HFFc6 (cell line): ENCODE results near the gene CDH24. TPM values are rescaled to one million over a fixed set of nuclear protein-coding genes. Genes with fewer than 3 reads are reported as not detected.
"Not testable (repeated sequence)": the region's sequence is repeated elsewhere in the genome, so short reads cannot be mapped to it uniquely, and the experiment has no call there.

Experiments used
- DNase-seq: peaks from one replicate; pipeline ENCODE4 v3.0.0-alpha.2; 2018
- H3K27ac Mint-ChIP-seq: 2 replicates; pipeline ENCODE4 v1.8.0; 2020; ENCODE audit warnings: mild to moderate bottlenecking, mixed read lengths
- H3K27me3 Mint-ChIP-seq: 2 replicates; pipeline ENCODE4 v1.8.0; 2021; ENCODE audit warnings: mild to moderate bottlenecking, moderate library complexity, mixed read lengths; ENCODE audit not compliant: insufficient read depth
- H3K36me3 Mint-ChIP-seq: 2 replicates; pipeline ENCODE4 v1.8.0; 2021; ENCODE audit warnings: low read depth, mixed read lengths
- H3K4me1 Mint-ChIP-seq: 2 replicates; pipeline ENCODE4 v1.8.0; 2020; ENCODE audit warnings: low read depth, mixed read lengths
- H3K4me3 Mint-ChIP-seq: 2 replicates; pipeline ENCODE4 v1.8.0; 2020; ENCODE audit warnings: mild to moderate bottlenecking, moderate library complexity, mixed read lengths
- H3K9me3 Mint-ChIP-seq: 2 replicates; pipeline ENCODE4 v1.8.0; 2020; ENCODE audit warnings: mild to moderate bottlenecking, mixed read lengths
- total RNA-seq, 6 experiments: library from RNA; stranded (reverse); fragmentation: NEBNext Ultra II Directional; extraction: Animal tissue kit (Norgen Biotek cat#: 25700); gene quantifications; 2 replicates in 1 of 6; 3 replicates in 5 of 6; pipeline ENCODE4 v1.2.3, GENCODE V29; 2021
- TF ChIP-seq, protein P1 (sequence below): fragments of 200-600 bp; sonication (generic); IDR thresholded peaks from 2 replicates; pipeline ENCODE4 v1.5.0; 2021; ENCODE audit warnings: antibody characterized with exemption, mild to moderate bottlenecking

CDH24 gene
- total RNA-seq, 6 experiments from 2014 or later = 6.4 to 11.2 (median 8.3) TPM

DNA sequence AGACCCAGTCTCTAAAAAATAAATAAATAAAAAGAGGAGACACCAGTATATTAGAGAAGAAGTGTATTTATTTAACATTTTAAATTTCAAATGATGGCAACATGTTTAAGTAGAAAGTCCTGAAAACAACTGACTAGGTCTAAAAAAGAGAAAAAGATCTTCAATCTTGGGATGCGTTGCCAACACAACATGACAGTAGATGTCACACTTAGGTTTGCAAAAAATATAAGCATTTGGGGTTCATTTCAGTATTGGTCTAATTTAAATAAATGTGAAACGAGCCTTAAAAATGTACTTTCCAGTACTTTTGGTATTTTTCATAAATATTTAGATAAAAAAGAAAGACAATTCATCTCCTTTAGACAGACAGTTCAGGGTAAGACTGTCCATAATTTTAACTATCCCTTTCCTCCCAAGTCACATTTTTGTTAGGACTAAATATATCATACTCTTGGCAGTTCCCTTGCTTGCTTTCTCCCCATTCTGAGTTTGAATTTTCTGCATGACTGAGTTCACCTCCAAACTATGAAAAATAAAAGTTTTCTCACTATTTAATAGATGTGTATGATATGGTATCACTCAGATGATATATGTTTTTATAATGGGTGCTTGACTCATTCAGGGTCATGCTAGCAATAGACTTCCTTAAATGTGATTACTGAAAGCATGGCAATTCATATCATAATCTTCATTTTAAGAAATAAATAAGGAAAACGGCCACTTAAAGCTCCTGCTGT lies 51.7 kb downstream of the CDH24 start:
- Mint-ChIP-seq H3K27ac (peak overlapping the region; percentile 99), H3K9me3 (no peaks in the 10 kb centered on the region), H3K4me1 (peaks cover 52% of the 10 kb centered on the region), H3K4me3 (peak overlapping the region; percentile 98), H3K36me3 (no peaks in the 10 kb centered on the region), H3K27me3 (peaks cover 7% of the 10 kb centered on the region)
- DNase-seq = no peak
- TF ChIP-seq, protein P1, sequence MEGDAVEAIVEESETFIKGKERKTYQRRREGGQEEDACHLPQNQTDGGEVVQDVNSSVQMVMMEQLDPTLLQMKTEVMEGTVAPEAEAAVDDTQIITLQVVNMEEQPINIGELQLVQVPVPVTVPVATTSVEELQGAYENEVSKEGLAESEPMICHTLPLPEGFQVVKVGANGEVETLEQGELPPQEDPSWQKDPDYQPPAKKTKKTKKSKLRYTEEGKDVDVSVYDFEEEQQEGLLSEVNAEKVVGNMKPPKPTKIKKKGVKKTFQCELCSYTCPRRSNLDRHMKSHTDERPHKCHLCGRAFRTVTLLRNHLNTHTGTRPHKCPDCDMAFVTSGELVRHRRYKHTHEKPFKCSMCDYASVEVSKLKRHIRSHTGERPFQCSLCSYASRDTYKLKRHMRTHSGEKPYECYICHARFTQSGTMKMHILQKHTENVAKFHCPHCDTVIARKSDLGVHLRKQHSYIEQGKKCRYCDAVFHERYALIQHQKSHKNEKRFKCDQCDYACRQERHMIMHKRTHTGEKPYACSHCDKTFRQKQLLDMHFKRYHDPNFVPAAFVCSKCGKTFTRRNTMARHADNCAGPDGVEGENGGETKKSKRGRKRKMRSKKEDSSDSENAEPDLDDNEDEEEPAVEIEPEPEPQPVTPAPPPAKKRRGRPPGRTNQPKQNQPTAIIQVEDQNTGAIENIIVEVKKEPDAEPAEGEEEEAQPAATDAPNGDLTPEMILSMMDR = no peak

DNA sequence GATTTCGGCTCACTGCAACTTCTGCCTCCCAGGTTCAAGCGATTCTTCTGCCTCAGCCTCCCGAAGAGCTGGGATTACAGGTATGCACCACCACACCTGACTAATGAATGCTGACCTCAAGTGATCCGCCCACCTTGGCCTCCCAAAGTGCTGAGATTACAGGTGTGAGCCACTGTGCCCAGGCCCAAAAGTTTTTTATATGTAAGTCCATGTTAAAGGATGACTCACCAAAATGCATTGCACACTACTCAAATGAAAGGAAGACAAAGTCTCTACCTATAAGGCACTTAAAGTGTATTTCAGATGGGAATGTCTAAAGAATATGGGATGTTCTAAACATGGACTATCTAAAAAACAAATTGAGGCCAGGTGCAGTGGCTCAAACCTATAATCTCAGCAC lies 53.0 kb downstream of the CDH24 start:
- H3K36me3 Mint-ChIP-seq, DNase-seq, H3K27me3 Mint-ChIP-seq, H3K4me3 Mint-ChIP-seq, H3K27ac Mint-ChIP-seq, H3K9me3 Mint-ChIP-seq: not testable (repeated sequence)
- peaks cover 40% of the 10 kb centered on the region for H3K4me1 Mint-ChIP-seq

DNA sequence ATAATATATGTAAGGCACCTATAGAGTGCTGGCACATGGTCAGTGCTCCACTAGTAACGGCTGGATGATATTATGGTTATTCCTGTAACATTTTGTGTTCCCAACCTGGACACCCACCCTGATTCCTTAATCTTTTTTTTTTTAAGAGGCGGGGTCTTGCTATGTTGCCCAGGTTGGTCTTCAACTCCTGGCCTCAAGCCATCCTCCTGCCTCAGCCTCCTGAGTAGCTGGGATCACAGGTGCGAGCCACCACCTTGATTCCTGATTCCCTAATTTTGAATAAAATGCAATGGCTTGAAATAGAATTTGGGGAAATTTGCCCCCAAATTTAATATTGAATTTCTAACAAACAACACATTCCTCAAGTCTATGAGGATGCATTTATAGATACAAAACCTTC lies 54.7 kb downstream of the CDH24 start:
- no peak overlapping the region for H3K27ac Mint-ChIP-seq
- H3K4me3 Mint-ChIP-seq = no peak overlapping the region
- no peaks in the 10 kb centered on the region for H3K9me3 Mint-ChIP-seq
- TF ChIP-seq, protein P1 = no peak
- no peaks in the 10 kb centered on the region for H3K36me3 Mint-ChIP-seq
- H3K27me3 Mint-ChIP-seq = peaks cover 3% of the 10 kb centered on the region
- H3K4me1 Mint-ChIP-seq = peaks cover 27% of the 10 kb centered on the region
- no peak for DNase-seq

DNA sequence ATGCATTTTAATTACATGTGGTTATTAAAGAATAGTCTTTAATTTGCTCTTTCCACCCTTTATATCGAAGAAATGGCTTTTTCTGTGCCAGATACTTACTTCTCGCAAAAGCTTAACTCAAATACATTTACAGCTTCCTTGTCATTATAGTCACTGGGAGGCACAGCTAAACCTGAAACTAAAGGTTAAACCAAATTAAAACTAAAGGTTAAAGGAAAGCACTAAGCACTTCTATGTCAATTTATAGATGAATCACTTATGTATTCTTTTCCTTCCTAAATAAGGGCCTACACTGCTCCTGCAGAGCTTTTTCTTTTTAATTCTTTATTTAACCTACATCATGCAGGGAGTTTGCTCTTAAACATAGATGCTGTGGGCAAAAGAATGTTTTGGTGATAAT lies 56.5 kb downstream of the CDH24 start:
- Mint-ChIP-seq H3K4me1 (peaks cover 13% of the 10 kb centered on the region), H3K36me3 (no peaks in the 10 kb centered on the region), H3K27me3 (no peaks in the 10 kb centered on the region; the same call in 1 of the 2 replicates), H3K4me3 (no peak overlapping the region), H3K27ac (no peak overlapping the region), H3K9me3 (no peaks in the 10 kb centered on the region)
- TF ChIP-seq, protein P1 = no peak
- DNase-seq = no peak

DNA sequence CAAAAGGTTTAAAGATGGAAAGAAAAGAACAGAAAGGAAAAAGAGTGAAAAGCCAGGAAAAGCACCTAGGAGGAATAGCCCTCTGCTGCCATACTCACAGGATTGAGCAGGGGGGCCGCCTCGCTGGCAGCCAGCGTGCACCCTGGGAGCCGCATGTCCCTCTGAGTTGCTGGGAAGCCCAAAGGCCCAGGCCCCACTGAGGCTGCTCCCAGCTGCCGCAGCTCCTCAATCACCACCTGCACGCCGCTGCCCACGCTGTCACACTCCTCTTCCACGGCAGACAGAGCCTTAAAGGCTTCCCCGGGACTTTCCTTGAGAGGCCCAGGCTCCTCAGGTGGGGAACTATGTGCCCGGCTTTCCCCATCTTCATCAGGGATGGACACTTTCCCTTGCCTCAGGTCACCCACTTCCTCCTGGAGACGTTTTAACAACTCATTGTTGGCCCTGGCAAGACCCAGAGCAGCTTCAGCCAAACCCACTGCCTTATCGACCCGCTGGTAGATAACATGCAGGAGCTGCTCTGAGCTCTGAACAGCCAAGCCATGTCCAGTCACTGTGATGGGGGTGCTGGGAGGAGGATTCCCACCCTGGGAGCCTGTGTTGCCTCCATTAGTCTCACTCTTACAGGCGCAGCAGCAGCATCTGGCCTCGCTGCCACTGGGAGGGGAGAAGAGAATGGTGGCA lies 58.8 kb downstream of the CDH24 start:
- no peak overlapping the region for H3K4me3 Mint-ChIP-seq
- no peaks in the 10 kb centered on the region for H3K36me3 Mint-ChIP-seq
- peaks cover 21% of the 10 kb centered on the region for H3K4me1 Mint-ChIP-seq
- no peaks in the 10 kb centered on the region for H3K9me3 Mint-ChIP-seq
- no peak for DNase-seq
- no peak overlapping the region for H3K27ac Mint-ChIP-seq
- H3K27me3 Mint-ChIP-seq = no peaks in the 10 kb centered on the region; the same call in 1 of the 2 replicates
- TF ChIP-seq, protein P1 = no peak

DNA sequence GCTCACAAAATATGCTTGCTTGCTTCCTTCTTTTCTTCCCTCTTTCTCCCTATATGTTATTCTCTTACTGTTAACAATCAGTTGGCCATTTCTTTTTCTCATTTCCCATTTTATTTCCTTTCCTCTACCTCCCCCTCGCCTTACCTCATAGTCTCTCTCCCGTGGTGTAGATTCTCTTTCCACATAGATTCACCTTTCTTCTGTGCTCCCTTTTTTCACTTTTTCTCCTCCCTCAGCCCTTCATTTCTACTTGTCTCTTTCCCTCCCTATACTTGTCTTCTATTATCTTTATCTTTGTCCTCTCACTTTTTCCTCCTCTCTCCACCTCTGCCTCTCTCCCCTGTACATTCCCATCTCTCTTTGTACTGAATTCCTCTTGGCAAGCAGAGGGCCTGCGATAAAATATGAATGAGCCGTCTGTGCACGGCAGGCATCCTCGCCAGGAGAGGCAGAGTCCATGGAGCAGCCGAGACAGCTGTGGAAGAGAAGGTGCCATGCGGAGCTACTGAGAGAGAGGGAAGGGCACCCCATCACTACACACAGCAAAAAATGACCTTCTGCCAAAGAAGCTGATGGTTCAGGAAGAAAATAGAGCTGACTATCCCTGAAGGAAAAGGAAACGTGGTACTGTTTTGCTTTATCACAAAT lies 59.5 kb downstream of the CDH24 start:
- DNase-seq = no peak
- H3K4me1 Mint-ChIP-seq = peaks cover 26% of the 10 kb centered on the region
- H3K36me3 Mint-ChIP-seq = no peaks in the 10 kb centered on the region
- H3K27ac Mint-ChIP-seq = no peak overlapping the region
- no peak overlapping the region for H3K4me3 Mint-ChIP-seq
- no peaks in the 10 kb centered on the region for H3K9me3 Mint-ChIP-seq
- H3K27me3 Mint-ChIP-seq = no peaks in the 10 kb centered on the region; the same call in 1 of the 2 replicates
- TF ChIP-seq, protein P1 = no peak
